ENCODE data around the gene ZNF189.
"Not testable (repeated sequence)": the region's sequence is repeated elsewhere in the genome, so short reads cannot be mapped to it uniquely, and the experiment has no call there.

The ZNF189 gene

DNA sequence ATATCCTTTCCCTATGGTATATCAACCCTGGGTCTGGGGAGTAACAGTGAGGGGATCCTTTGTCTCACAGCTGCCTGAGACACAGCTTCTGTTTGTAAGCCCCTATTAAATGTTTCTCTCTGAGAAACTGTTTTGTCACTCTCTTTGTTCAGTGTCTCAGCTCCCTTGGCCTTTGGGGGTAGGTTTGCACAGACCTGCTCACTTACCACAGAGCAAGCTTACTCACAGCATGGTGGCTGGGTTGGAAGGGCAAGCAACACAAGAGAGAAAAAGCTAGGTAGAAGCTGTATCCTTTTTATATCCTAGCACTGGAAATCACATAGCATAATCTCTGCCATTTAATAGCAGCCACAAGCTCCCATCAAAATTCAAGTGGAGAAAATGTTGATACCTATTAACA, 18.4 kb upstream of the ZNF189 start:
- DNase-seq (ENCODE audit: low read depth in 2 of 2) = no peak

GRCh38 chr9:101381118-101381517, 17.5 kb upstream of the ZNF189 start:
- DNase-seq (ENCODE audit: low read depth in 2 of 2) = no peak

- DNase-seq (ENCODE audit: low read depth in 2 of 2) = no peak
Observed at GRCh38 chr9:101381833-101382342, 16.8 kb upstream of the ZNF189 start.

GRCh38 chr9:101383361-101383760, 15.3 kb upstream of the ZNF189 start:
- no peak for DNase-seq (ENCODE audit: low read depth in 2 of 2)

- DNase-seq (ENCODE audit: low read depth in 2 of 2) = not testable (repeated sequence)
Observed at GRCh38 chr9:101384873-101385536, 13.6 kb upstream of the ZNF189 start, which contains the start of gene BAAT. Gene BAAT, minus strand, starts transcription at chr9:101385006. Its CDS starts 13,602 bp downstream, at chr9:101371404.

GRCh38 chr9:101387871-101388506, 10.7 kb upstream of the ZNF189 start:
- no peak for DNase-seq (ENCODE audit: low read depth in 2 of 2)

DNA sequence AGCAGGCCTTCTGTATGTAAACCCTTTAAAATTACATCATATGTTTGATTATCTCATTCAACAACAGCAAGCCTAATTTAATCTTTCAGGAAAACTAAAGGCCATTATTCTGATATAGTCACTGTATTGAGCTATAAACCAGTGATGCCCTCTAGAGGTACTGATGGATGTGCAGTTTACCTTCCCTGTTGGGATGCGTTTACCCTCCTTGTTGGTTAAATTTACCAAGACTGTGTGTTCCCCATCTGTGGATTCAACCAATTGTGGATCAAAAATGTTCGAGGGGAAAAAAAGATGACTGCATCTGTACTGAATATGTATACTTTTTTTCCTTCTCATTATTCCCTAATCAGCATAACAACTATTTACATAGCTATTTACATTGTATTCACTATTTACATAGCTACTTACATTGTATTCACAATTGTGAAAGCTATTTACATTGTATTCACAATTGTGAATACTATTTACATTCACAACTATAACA, 10.1 kb upstream of the ZNF189 start:
- no peak for DNase-seq (ENCODE audit: low read depth in 2 of 2)

GRCh38 chr9:101393135-101393534, 5.5 kb upstream of the ZNF189 start:
- DNase-seq (ENCODE audit: low read depth in 2 of 2) = no peak

DNA sequence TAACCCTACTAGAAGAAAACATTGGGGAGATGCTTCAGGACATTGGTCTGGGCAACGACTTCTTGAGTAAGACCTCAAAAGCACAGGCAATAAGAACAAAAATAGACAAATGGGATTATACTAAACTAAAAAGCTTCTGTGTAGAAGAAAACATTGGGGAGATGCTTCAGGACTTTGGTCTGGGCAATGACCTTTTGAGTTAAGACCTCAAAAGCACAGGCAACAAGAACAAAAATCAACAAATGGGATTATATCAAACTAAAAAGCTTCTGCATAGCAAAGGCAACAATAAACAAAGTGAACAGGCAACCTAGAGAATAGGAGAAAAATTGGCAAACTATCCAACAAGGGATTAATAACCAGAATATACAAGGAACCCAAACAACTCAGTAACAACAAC, 4.0 kb upstream of the ZNF189 start:
- no peak for DNase-seq (ENCODE audit: low read depth in 2 of 2)

DNA sequence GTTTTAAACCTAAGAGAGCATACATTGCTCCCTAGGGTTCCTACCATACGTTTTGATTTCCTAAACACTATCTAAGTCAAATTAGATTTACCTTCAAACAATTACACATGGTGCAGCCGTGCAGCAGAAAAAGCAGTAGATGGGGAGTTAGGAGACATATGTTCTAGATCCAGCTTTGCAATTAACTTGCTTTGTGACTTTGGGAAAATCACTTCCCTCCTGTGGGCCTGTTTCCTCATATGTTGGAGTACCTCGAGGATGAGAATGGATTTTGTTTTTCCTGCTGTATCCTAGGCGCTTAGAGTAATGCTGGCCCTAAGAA, 944 bp upstream of the ZNF189 start:
- DNase-seq (ENCODE audit: low read depth in 2 of 2) = no peak

- DNase-seq (ENCODE audit: low read depth in 2 of 2) = no peak
Observed at GRCh38 chr9:101398930-101399642, 435 bp downstream of the ZNF189 start.

GRCh38 chr9:101399643-101399970, 956 bp downstream of the ZNF189 start:
- no peak for DNase-seq (ENCODE audit: low read depth in 2 of 2)

GRCh38 chr9:101400120-101400519, 1.5 kb downstream of the ZNF189 start:
- DNase-seq (ENCODE audit: low read depth in 2 of 2) = no peak

GRCh38 chr9:101403516-101404285, 5.0 kb downstream of the ZNF189 start:
- no peak for DNase-seq (ENCODE audit: low read depth in 2 of 2)

DNA sequence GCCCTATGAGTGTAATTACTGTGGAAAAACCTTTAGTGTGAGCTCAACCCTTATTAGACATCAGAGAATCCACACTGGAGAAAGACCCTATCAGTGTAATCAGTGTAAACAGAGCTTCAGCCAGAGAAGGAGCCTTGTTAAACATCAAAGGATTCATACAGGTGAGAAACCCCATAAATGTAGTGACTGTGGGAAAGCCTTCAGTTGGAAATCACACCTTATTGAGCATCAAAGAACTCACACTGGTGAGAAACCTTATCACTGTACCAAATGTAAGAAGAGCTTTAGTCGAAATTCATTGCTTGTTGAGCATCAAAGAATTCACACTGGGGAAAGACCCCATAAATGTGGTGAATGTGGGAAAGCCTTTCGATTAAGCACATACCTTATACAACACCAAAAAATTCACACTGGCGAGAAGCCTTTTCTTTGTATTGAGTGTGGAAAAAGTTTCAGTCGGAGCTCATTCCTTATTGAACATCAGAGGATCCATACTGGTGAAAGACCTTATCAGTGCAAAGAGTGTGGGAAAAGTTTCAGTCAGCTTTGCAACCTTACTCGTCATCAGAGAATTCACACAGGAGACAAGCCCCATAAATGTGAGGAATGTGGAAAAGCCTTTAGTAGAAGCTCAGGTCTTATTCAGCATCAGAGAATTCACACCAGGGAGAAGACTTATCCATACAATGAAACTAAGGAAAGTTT, 9.9 kb downstream of the ZNF189 start:
- no peak for DNase-seq (ENCODE audit: low read depth in 2 of 2)

DNA sequence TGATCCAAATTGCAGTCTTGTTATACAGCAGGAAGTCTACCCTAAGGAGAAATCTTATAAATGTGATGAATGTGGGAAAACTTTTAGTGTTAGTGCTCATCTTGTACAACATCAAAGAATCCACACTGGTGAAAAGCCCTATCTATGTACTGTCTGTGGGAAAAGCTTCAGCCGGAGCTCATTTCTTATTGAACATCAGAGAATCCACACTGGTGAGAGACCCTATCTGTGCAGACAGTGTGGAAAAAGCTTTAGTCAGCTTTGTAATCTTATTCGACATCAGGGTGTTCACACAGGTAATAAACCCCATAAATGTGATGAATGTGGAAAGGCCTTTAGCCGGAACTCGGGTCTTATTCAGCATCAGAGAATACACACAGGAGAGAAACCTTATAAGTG, 10.4 kb downstream of the ZNF189 start:
- no peak for DNase-seq (ENCODE audit: low read depth in 2 of 2)

DNA sequence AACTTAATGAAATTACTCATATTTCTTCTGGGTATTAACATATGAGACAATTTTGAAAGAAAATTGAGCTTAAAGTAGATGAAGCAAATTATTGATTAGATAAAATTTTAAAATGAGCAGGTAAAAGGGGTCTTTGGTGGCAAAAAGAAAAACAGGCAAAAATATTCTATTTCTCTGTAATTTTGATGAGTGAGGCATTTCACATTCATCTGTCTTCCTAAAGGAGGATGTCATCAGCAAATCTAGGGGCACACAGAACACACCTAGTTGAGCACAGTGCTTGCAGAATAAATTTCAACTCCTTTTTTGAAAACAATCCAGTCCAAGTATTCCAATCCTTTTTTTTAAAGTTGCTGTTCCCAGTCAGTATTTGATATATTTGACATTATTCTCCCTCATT, 16.2 kb downstream of the ZNF189 start:
- DNase-seq (ENCODE audit: low read depth in 2 of 2) = no peak

DNA sequence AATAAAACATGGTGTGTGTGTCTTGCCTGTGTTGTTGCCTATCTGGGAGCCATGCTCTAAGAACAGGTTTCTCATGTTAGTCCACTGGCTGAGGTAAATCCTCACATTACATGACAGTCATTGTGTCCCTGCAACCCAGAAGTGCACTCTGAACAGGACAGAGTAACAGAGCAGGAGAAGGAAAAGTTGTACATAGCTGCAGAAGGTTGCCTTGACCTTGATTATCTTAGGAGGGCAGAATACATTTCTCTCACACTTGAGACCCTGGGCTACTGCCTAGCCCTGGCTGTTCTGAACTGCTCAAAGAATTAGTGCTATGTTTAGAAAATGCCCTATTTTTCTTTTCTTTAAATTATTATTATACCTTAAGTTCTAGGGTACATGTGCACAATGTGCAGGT, 16.9 kb downstream of the ZNF189 start:
- no peak for DNase-seq (ENCODE audit: low read depth in 2 of 2)

GRCh38 chr9:101417389-101417788, 18.7 kb downstream of the ZNF189 start:
- DNase-seq (ENCODE audit: low read depth in 2 of 2) = no peak

DNA sequence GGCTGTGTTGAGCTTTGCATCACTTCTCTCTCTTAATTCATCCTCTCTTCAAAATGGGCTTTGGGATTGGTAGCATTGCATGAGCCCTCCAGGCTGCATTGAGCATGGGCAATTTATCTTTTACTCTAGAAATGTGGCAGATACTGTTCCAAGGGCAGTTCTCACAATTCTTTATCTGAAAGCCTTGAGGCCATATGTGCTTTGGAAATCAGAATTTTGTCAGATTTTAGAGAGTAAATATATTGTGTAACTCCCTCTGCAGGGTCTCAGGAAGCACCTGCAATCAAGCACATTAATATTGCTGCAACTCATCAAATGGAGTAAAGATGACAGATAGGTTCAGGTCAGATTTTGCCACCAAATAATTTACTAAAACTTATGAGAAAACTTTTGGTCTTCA, 19.3 kb downstream of the ZNF189 start:
- DNase-seq (ENCODE audit: low read depth in 2 of 2) = no peak
